HG03521 (cell line): Measurements from ENCODE around the gene DLL1.

Source experiments
- ATAC-seq: cut with Tn5 transposase; IDR thresholded peaks from one replicate; pipeline ENCODE4 v1.9.1; 2021; ENCODE audit warnings: mild to moderate bottlenecking, moderate library complexity; ENCODE audit not compliant: unreplicated experiment

DLL1 gene

DNA sequence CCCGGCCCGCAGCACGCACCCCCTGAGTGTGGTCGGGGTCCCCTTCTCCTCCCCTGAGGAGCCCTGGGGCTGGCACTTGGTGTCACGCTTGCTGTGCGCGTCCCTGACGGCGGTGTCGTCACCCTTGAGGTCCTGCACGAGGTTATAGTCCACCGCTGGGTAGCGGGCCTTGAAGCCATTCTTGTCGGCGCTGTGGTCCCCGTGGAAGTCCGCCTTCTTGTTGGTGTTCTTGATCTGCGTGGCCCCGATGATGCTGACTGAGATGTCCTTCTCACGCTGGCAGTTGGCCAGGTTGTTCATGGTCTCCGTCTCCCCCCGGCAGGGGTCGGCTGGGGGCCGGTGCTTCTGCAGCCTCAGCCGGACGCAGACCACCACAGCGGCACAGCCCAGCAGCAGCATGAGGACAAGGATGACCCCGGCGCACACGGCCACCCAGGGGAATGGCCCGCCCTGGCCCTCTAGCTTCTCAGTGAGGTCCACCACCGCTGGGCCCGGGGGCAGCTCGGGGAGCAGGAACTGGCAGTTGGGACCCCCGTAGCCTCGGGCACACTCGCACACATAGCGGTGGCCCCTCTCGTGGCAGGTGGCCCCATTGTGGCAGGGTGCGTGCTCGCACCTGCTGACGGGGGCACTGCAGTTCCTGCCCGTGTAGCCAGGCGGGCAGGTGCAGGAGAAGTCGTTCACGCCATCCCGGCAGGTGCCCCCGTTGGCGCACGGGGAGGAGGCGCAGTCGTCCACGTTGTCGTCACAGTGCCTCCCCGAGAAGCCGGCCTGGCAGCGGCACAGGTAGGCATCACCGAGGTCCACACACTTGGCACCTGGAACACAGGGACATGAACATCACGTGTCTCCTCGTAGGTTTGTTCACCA, 7.4 kb downstream of the DLL1 start:
- no peak for ATAC-seq

DNA sequence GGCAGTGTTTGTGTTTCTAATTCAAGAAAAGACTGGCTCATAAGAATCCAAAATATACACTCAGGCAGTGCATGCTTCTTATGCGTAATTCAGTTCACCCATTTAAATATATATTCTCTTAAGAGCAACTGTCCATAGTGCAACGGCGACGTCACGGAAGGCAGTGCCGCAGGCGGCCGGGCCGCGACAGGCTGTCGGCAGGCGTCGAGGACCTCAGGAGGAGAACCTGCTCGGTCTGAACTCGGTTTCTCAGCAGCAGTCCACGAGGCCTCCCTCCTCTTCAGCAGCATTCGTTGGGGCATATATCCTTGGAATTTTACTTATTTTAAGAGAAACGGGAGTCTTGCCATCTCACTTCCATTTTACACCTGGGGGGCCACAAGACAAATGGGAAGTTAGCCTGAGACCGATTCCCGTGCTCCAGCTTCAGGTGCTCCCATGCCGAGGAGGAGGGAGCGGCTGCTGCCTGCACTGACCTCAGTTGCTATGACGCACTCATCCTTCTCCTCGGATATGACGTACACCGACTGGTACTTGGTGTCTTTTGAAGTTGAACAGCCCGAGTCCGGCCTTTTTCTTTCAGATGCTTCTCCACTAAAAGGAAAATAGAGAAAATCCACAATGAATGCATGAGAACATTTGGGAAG, 8.2 kb downstream of the DLL1 start:
- no peak for ATAC-seq

DNA sequence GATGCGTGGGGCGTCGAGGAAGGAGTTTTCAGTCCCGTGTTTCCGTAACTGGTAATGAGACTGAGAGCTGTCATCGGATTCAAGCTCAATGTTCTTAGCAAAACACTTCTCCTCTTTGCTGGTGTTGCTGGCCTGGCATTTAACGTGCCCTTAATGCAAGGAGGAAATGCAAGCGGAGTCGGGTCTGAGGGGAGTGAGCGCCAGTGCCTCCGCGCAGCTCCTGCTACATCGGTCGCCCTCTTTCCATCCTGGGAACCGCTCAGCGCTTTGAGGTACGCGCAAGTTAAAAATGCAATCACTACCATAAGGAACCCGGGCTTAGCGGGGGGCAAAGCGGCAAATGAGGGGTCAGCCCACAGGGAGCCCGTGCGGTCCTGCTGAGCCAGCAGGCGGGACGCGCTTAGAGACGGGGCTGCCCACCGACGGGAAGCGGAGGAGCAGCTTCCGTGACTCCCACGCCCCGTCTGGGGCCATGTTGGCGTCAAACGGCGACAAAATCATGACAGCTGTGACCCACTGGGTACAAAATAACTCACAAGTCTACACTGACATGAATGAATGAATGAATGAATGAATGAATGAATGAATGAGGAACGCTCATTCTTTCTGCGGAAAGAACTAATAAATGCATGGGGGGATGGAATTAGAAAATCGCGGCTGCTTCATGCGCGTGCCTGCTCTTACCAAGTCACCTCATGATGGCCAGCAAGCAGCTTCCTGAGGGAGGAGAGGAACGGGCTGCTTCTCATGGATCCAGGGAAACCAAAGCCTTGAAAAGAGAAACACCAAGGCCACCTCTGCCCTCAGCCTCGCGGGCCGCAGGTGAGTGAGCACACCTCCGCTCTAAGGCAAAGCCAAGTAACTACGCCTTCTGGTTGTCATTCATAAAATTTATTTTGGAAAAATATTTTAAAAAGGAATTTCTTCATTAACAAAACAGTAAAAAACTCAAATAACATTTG, 9.3 kb downstream of the DLL1 start:
- ATAC-seq = no peak

DNA sequence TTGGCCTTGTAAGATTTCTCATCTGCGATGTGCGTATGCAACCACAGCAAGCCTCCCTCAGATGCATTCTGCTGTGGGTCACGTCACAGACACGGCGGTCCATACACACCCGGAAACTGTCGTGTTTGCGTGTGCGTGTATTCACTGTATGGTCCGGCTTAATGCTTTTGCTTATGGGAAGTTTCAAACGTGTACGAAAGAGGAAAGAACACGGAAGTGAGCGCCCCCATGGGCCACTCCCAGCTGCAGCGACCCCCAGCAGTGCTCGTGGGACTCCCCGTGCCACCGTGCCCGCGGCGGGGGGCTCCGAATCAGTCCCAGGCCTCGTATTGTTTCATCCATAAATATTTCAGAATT, 10.2 kb downstream of the DLL1 start:
- no peak for ATAC-seq

DNA sequence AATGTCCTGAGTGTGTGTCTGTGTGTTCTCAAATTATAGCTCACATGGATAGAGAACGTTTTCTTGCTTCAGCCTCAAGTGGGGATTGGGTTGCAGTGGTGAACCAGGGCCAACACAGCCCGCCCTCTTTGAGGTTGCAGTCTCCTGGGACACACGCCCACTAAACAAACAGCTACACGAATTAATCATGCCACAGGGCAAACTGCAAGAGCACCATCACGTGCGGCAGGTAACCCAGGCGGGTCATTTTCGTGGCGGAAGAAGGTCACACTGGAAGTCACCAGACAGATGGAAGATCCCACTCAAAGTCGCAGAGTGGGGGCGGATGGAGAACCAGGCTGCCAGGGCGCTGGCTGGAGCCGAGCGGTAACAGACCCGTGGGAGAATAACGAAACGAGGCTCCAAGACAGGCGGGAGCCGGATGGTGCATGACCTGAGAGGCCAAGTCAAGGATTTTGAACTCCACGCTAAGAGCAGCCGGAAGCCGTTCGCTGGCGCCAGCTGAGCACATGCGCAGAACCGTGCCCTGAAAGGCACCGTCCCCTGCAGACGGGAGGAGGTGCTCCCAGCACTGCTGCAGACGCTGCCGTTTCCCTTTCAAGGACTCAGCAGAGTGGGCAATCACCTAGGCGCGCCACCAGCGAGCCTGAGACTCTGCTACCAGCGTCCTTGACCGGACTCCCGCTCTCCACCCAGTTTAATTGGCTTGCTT, 10.7 kb downstream of the DLL1 start:
- ATAC-seq = no peak

DNA sequence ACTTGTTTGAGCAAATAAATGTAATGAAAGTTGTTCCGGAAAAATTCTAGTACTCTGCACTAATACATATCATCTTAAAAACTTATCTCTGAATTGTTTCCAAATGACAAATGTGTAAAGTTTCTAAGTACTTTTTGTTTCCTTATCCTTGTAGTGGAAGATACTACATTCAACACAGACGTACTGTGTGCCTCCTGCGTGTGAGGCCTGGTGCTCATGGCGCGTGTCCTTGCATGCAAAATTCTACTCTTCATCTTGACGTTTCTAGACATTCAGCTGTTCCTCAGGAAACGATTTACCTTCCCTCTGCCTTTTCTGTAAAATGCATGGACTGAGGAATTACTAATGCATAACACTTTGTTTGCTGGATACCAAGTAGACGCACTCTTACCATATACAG, 11.5 kb downstream of the DLL1 start:
- no peak for ATAC-seq

DNA sequence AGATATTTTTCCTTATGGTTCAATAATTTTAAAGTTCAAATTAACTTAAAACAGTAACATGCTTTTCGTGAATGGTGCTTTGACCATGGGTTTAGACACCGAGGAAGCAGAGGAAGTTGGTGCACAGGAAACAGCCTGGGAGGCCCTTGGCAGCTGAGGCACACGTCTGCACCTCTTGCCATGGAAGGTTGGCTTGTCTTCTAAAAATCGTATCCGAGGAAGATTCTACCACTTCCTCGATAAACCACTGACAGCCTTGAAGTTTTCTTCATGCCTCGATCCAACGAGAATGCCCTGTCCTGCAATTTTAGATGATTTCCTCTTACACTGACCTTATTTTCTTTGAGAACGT, 12.2 kb downstream of the DLL1 start:
- ATAC-seq = no peak

DNA sequence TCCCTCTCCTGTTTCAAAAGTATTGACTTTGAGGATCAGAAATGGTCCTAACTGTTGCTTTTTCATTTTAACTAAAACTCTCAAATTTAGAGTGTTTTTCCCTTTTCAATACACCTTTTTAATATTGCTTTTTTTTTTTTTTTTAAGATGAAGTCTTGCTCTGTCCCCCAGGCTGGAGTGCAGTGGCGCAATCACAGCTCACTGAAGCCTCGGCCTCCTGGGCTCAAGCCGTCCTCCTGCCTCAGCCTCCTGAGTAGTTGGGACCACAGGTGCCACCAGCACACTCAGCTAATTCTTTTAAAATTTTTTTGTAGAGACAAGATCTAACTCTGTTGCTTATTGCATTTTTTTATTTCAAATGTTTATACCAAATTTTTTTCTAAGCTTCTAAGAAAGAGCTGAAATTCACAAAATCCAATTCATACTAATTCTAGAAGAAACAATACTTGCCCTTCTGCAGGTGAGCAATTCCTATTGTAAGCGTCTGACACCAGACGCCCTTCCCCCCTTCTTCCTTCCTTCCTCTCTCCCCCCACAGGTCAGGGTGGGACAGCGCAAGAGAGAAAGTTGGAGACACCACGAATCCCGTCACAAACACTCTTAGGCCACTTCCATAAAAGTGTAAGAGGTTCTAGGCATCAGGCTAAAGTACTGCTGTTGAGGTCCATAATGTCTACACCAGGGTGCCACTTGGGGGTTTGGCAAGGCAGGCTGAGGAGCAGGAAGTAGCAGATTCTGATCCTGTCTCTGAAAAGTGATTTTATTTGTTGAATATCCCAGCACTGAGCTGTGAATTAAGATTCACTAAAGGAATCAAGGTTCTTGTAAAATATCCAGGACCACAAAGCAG, 12.8 kb downstream of the DLL1 start:
- ATAC-seq = no peak

DNA sequence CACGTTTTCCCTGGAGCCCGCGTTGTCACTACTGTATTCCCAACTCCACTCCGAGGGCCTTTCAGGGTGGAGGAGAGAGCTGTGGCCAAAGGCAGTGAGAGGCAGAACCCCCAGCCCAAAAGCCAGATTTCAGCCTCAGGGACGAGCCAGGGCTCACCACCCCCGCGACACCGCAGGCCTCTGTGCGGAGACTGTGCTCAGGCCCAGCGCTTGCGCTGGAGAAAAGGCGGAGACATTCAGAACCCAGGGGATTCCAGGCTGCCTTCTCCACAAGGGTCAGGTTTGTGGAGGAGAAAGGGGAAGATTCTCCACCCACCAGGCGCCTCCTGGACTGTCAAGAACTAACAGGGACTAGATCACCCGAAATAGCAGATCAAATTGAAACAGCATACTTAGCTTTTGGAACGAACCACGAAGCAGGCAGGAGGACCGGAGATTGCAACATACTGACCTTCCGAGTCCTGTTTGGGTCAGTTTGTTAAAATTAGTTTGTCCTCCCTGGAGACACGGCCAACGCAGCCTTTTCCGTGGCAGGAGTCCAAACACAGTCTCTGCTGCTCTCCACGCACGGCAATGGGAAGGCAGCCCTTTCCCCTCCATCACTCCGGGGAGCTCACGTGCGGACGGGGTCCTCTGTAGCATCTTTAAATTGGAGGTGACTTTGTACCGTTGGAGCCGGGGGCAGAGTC, 14.4 kb downstream of the DLL1 start:
- no peak for ATAC-seq

DNA sequence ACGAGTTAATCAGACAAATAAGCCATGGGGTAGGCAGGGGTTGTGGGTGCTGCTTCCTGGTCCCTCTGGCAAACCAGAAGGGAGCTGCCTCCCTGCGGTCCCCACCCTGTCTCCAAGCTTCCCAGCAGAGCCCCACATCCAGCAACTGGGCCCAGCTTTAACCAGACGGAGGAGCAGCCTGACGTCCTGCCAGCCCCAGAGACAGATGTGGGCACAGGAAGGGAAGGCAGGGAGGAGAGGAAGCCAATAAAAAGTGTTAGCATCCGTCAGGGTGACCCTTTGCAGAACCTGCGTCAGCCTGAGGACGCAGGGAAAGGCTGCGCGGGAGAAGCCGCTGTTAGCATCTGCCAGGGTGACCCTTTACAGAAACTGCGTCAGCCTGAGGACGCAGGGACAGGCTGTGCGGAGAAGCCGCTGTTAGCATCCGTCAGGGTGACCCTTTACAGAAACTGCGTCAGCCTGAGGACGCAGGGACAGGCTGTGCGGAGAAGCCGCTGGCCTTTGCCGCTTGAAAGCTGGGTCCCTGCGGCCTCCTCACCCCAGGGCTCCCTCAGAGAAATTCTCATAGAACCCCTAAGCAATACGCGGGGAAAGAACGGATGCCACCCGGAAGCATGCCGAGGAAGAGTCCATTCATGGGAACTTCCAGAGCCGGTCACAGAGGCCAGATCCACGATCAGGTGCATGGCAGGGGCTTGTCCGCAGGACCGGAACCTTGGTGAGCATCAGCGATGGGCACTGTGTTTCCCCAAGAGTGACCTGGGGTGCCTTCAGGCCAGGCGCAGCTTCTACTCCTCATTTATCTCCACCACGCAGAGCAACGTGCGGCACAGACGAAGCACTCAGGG, 15.9 kb downstream of the DLL1 start:
- no peak for ATAC-seq

DNA sequence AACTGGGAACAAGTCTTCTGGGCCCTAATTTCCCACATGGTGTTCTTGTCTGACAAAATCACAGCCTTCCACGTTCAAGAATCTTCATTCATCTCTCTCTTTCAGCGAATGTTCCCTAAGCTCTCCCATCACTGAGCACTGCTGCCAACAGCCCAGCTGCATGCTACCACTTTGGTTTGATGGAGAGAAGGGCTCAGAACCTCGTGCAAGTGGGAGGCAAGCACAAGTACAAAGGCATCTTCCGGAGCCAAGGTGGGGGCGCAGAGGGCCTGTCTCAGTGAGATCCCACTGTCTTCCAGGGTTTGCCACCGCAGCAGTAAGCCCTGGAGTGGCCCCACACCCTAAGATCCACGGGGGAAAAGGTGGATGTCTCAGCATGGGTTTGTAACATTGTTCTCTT, 17.2 kb downstream of the DLL1 start:
- ATAC-seq = no peak

DNA sequence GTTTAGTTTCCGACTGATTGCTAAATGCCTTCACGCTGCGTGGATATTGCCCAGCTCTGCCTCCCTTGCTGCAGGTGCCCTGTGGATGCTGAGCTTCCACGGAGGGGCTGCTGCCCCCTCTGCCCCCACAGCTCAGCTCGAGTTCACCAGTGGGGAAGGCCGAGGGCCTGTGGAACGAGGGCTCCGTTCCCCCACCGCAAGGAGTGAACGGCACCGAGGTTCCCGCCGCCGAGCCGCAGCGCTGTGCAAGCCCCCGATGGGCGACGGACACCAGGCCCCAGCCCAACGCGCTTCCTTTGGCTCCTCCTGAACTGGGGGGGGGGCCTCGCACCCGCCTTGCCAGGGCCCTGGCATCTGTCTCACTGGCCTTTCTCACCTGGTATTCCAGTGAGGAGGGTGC, 17.7 kb downstream of the DLL1 start:
- no peak for ATAC-seq

DNA sequence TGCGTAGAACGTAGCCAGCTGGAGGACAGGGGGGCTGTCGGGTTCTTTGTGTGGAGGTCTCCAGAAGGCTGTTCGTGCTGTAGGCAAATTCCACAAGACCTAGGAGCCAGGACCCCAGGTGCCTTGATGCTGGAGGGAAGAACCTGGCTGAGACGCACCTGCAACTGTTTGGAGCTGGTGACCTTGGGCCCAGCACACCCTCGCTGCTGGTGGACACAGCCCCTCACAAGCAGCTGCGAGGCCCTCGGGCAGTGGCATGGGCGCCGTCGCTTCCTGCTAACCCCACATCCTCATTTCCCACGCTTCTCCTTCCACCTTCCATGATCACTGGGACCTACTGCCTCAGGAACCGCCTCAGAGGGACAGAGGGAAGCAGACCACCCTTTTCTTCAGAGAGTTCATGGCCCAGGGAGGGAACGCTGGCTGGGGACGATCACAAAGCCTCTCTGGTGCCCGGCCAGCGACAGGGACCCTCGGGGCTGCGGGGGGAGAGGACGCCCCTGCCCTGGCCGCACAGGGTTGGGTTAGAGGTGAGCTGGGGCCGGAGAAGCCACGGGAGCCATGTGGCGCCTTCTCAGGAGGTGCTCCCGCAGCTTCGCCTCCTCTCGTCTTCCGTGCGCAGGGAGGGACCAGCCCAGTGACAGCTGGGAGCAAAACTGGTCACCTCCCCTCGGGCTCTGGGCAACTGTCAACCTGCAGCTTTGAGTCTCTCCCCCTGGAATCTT, 18.4 kb downstream of the DLL1 start:
- no peak for ATAC-seq

DNA sequence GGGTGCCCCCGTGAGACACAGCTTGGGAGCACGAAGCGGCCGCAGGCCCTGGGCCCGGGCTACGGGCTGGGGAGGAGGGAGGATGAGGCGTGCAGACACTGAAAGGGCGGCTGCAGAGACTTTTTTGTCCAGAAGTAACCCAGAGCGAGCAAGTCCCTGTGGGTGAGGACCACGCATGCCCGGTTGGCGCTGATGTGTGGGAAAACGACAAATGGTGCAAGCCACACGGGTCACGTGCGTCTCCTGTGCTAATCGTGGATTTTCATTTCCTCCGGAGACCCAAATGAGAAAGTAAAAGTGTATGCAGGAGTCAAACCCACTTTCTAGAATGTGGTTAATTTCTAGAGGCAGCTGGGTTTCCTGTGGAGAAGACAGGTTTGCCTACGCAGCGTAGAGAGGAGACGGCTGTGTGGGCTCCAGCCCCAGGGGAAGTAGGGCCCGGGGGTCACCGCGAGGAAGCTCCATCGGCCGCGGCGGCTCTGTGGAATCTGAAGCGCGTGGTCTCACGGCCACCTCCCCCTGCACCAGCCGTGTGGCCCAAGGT, 19.0 kb downstream of the DLL1 start:
- ATAC-seq = peak; percentile 91

DNA sequence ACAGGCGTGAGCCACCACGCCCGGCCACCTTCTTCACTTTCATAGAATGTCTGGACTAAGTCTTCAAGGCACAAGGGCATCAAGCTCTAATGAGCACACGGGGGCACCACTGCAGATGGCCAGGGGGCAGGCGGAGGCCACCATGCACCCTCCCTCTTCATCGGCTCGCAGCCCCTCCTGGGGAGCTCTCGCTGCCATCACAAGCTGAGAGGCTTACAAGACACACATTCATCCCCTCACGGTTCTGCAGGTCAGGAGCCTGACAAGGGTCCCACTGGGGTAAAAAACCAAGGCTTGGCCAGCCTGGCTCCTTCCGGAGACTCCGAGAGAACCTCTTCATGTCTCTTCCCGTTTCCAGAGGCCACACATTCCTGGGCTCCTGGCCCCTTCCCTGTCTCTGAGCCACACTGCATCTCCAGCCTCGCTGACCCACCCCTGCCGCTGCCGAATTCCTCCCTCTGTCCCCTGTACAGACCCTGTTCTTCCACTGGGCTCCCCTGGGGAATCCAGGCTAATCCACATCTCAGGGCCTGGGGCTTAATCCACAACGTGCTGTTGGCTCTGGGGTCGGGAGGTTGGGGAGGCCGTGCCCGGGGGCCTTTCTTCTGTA, 19.8 kb downstream of the DLL1 start:
- ATAC-seq = no peak

DNA sequence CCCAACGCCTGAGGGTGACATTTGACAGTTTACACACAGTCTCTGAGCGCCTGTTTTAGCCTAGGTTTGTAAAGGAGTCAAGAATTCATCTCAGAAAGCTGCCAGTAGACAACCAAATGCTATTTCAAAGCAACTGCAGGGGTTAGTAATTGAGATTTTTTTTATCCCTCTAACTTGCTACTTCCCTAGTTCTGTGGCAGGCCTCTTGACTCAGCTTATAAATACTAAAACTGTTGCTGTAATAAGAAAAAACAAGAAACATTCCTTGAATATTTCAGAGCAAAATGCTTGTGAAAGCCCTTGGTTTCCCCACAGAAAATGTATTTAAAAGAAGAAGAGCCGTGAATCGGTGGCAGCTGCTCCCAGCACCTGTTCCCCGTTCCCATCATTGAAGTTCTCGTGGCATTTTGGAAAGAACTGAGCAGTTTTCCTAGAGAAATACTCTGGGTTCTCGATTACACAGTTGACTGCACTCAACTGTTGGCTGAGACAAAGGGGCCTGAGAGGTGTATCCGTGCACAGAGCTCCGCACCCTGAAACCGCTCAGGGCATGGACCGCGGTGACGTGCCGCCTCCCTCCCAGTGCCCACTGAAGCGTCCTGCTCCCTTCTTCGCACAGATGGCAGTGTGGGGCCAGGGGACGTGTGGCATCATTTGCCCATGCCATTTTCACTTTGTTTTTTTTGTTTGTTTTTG, 20.9 kb downstream of the DLL1 start:
- no peak for ATAC-seq
